Activated naive CD4-positive, alpha-beta T cell treated with anti-CD3 and anti-CD28 coated beads, Interleukin-2, amount 50 U/mL, for 72 hours (primary cell): ENCODE measurements around the gene ZNF296. TPM values are rescaled to one million over a fixed set of nuclear protein-coding genes. Genes with fewer than 3 reads are reported as not detected.

Source experiments
- ATAC-seq, 2 donors: fragments of 150-1000 bp; cut with Tn5 transposase; 2 replicates each; pipeline ENCODE4 v1.10.0; 2021; ENCODE audit warnings: mild to moderate bottlenecking in 2 of 2, moderate library complexity in 2 of 2
- DNase-seq, 2 donors: peaks; one replicate each; pipeline ENCODE4 v3.0.0; 2021 to 2022; ENCODE audit warnings: low spot score in 2 of 2
- H3K27ac Mint-ChIP-seq, 2 donors: one replicate each; pipeline ENCODE4 v1.8.0; 2022; ENCODE audit warnings: mild to moderate bottlenecking in 2 of 2, mixed read lengths in 2 of 2
- H3K36me3 Mint-ChIP-seq, 2 donors: one replicate each; pipeline ENCODE4 v1.8.0; 2022; ENCODE audit warnings: mixed read lengths in 2 of 2
- H3K9me3 Mint-ChIP-seq, 2 donors: one replicate each; pipeline ENCODE4 v1.8.0; 2022; ENCODE audit warnings: mixed read lengths in 2 of 2
- total RNA-seq, 2 donors: library from RNA; stranded (reverse); gene quantifications; one replicate each; pipeline ENCODE4 v1.2.3, GENCODE V29; 2022

ZNF296 gene
- total RNA-seq, 2 donors from 2014 or later = 2.3 to 6.7 TPM

DNA sequence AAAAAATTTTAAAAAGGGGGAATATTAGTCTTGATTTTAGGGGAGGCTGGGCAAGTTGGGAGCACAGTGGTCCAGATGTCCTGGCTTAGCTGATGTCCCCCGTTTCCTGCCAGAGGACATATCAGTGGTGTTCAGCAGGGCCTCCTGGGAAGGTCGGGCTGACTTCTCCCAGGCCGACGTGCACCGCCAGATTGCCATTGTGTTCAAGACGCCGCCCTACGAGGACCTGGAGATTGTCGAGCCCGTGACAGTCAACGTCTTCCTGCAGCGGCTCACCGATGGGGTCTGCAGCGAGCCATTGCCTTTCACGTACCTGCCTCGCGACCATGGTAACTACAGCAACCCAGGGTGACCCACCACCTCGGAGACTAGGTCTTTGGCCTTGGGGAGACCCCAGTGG lies 43.9 kb downstream of the ZNF296 start:
- H3K9me3 Mint-ChIP-seq = no peaks in the 10 kb centered on the region
- no peak for DNase-seq
- H3K36me3 Mint-ChIP-seq = peaks cover 27 to 46% of the 10 kb centered on the region in 2 donors
- ATAC-seq = no peak
- H3K27ac Mint-ChIP-seq = peak overlapping the region in 1 of 2 donors; percentile 75

DNA sequence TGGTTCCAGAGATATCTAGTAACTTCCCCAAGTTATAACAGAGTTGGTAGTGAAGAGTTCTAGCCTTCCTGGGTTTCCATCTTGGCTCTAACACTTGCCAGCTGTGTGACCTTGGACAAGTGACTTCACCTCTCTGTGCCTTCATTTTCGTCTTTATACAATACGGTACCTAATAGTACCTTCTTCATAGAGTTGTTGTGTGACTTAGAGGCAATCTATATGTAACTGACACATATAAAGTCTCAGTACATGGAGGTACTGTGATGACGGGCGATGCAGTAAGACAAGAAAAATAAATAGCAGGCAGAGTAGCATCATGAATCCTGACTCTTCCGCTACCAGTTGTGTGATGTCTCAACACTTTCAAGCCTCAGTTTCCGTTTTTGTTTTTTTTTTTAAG lies 45.5 kb downstream of the ZNF296 start:
- Mint-ChIP-seq H3K27ac (peak overlapping the region; percentile 28 to 82), H3K36me3 (peaks cover 27 to 46% of the 10 kb centered on the region in 2 donors), H3K9me3 (no peaks in the 10 kb centered on the region)
- DNase-seq (no peak), ATAC-seq (no peak)

DNA sequence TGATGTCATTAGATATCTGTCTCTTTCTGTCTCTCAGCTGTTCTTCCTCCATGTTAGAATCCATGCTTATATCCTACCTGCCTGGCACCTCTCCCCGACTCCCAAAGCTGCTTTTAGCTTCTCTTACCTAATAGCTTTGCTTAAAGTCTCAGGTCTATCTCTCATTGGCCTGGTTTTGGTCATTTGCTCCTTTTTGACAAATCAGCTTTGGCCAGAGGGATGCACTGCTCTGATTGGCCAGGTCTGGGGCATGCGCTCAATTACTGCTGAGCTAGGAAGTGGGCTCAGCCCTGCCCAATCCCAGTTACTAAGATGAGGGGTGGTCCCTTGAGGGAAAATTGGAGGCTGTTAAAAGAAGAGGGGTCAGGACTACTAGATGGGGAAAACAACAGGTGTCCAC lies 48.9 kb downstream of the ZNF296 start:
- H3K9me3 Mint-ChIP-seq = no peaks in the 10 kb centered on the region
- no peak for ATAC-seq
- no peak for DNase-seq
- peak overlapping the region in 1 of 2 donors; percentile 48 for H3K27ac Mint-ChIP-seq
- peaks cover 8 to 22% of the 10 kb centered on the region in 2 donors for H3K36me3 Mint-ChIP-seq

DNA sequence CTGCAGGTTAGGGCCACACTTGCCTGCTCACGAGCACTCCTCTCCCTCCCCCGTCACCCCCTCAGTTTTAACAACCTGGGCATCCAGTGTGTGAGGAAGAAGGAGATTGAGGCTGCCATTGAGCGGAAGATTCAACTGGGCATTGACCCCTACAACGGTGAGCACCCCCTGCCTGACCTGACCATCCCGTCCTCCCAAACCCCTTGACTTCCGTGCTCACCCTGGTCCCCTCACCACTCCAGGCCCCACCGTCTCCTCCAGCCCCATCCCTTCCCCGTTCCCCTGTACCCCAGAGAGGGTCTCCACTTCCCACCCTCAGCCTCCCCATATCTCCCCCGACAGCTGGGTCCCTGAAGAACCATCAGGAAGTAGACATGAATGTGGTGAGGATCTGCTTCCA lies 51.0 kb downstream of the ZNF296 start:
- ATAC-seq (no peak), DNase-seq (no peak)
- Mint-ChIP-seq H3K9me3 (no peaks in the 10 kb centered on the region), H3K36me3 (peaks cover 8 to 10% of the 10 kb centered on the region in 2 donors), H3K27ac (no peak overlapping the region)

DNA sequence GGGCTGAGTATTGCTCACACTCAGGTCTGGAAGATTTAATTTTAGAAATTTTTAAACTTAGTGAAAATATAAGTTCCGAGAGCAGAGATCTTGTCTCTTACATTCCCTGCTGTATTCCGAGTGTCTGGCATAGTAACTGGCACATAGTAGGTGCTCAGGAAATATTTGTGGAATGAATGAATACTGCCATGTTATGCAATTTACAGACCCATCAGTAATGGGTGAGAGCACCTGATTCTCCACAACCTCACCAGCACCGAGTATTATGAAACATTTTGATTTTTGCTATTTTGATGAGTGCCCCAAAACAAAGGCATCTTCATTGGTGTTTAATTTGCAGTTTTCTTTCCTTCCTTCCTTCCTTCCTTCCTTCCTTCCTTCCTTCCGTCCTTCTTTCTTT lies 53.2 kb downstream of the ZNF296 start:
- no peak overlapping the region for H3K27ac Mint-ChIP-seq
- H3K36me3 Mint-ChIP-seq = peaks cover 0 to 6% of the 10 kb centered on the region in 2 donors
- no peak for ATAC-seq
- no peaks in the 10 kb centered on the region for H3K9me3 Mint-ChIP-seq
- no peak for DNase-seq

DNA sequence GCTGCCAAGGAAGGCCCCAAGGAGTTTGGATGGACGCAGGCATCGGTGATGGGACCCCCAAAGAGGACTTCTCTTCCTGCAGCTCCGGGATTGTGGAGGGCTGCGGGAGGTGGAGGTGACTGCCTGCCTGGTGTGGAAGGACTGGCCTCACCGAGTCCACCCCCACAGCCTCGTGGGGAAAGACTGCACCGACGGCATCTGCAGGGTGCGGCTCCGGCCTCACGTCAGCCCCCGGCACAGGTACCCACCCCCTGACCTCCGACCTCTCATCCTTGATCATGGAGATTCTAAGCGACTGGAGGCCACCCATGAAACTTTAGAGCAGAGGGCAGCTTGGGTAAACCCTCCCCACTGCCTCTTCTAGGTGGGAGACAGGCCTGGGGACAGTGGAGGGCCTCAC lies 54.3 kb downstream of the ZNF296 start:
- Mint-ChIP-seq H3K9me3 (no peaks in the 10 kb centered on the region), H3K36me3 (peaks cover 0 to 6% of the 10 kb centered on the region in 2 donors), H3K27ac (no peak overlapping the region)
- DNase-seq (no peak), ATAC-seq (no peak)

Other genes starting within 250 kb of the ZNF296 start
- under 1 TPM; 0.89 to 0.98 TPM for gene NECTIN2, start 230.2 kb downstream of the ZNF296 start, total RNA-seq
- gene TOMM40, start 185.2 kb downstream of the ZNF296 start, total RNA-seq = 100 to 1,000 TPM in 1 of 2 donors, 10 to 100 TPM in 1; 38.2 to 120 TPM
- 1 to 10 TPM in 1 of 2 donors, under 1 TPM in 1; 0.80 to 2.9 TPM for gene APOE, start 170.7 kb downstream of the ZNF296 start, total RNA-seq
- gene APOC1, start 161.9 kb downstream of the ZNF296 start, total RNA-seq = under 1 TPM in 1 of 2 donors, not detected in 1; 0.61 TPM
- not detected for gene APOC4, start 134.2 kb downstream of the ZNF296 start, total RNA-seq
- gene APOC2, start 130.4 kb downstream of the ZNF296 start, total RNA-seq = not detected
- 10 to 100 TPM; 54.0 to 58.5 TPM for gene CLPTM1, start 121.1 kb downstream of the ZNF296 start, total RNA-seq
- gene RELB, start 75.0 kb downstream of the ZNF296 start, total RNA-seq = 10 to 100 TPM; 31.7 to 56.5 TPM
- 100 to 1,000 TPM; 115 to 133 TPM for gene CLASRP, start 37.4 kb downstream of the ZNF296 start, total RNA-seq
- gene GEMIN7, start 2.8 kb upstream of the ZNF296 start, total RNA-seq = 10 to 100 TPM in 1 of 2 donors, 1 to 10 TPM in 1; 8.3 to 54.3 TPM
- 10 to 100 TPM; 12.4 to 18.3 TPM for gene PPP1R37, start 16.7 kb upstream of the ZNF296 start, total RNA-seq
- under 1 TPM in 1 of 2 donors, not detected in 1; 0.14 TPM for gene NKPD1, start 84.5 kb upstream of the ZNF296 start, total RNA-seq
- 10 to 100 TPM; 27.2 to 36.8 TPM for gene TRAPPC6A, start 101.8 kb upstream of the ZNF296 start, total RNA-seq
- 10 to 100 TPM; 15.0 to 16.7 TPM for gene BLOC1S3, start 102.3 kb upstream of the ZNF296 start, total RNA-seq
- gene EXOC3L2, start 168.9 kb upstream of the ZNF296 start, total RNA-seq = not detected
- 10 to 100 TPM; 28.2 to 30.9 TPM for gene MARK4, start 174.8 kb upstream of the ZNF296 start, total RNA-seq
- gene CKM, start 246.4 kb upstream of the ZNF296 start, total RNA-seq = not detected